ENCODE results near the gene MAPRE3.

MAPRE3 gene

GRCh38 chr2:26950246-26950645 lies 20.2 kb upstream of the MAPRE3 start:
- DNase-seq (ENCODE audit: low read depth in 2 of 2), result no peak

GRCh38 chr2:26951236-26951635 lies 19.2 kb upstream of the MAPRE3 start:
- DNase-seq (ENCODE audit: low read depth in 2 of 2), result no peak

- DNase-seq (ENCODE audit: low read depth in 2 of 2), result no peak
These were observed 18.1 kb upstream of the MAPRE3 start for GRCh38 chr2:26952374-26952773.

- no peak for DNase-seq (ENCODE audit: low read depth in 2 of 2)
These were observed 16.3 kb upstream of the MAPRE3 start for GRCh38 chr2:26954135-26954534.

- DNase-seq (ENCODE audit: low read depth in 2 of 2), result no peak
These were observed 13.4 kb upstream of the MAPRE3 start for GRCh38 chr2:26957041-26957440.

GRCh38 chr2:26957534-26957933 lies 12.9 kb upstream of the MAPRE3 start:
- DNase-seq (ENCODE audit: low read depth in 2 of 2), result no peak

- DNase-seq (ENCODE audit: low read depth in 2 of 2), result no peak
These were observed 11.1 kb upstream of the MAPRE3 start for GRCh38 chr2:26959331-26959730.

GRCh38 chr2:26964446-26965130 lies 5.8 kb upstream of the MAPRE3 start:
- DNase-seq (ENCODE audit: low read depth in 2 of 2), result no peak

GRCh38 chr2:26968001-26968400 lies 2.4 kb upstream of the MAPRE3 start:
- no peak for DNase-seq (ENCODE audit: low read depth in 2 of 2)

GRCh38 chr2:26969077-26969844 lies 1.2 kb upstream of the MAPRE3 start:
- DNase-seq (ENCODE audit: low read depth in 2 of 2), result no peak

- no peak for DNase-seq (ENCODE audit: low read depth in 2 of 2)
These were observed 641 bp downstream of the MAPRE3 start for GRCh38 chr2:26970928-26971627.

GRCh38 chr2:26971911-26972786 lies 1.7 kb downstream of the MAPRE3 start:
- DNase-seq (ENCODE audit: low read depth in 2 of 2), result no peak

- DNase-seq (ENCODE audit: low read depth in 2 of 2), result no peak
These were observed 3.9 kb downstream of the MAPRE3 start for GRCh38 chr2:26974352-26974751.

GRCh38 chr2:26975102-26975501 lies 4.7 kb downstream of the MAPRE3 start:
- DNase-seq (ENCODE audit: low read depth in 2 of 2), result no peak

GRCh38 chr2:26975656-26976055 lies 5.2 kb downstream of the MAPRE3 start:
- no peak for DNase-seq (ENCODE audit: low read depth in 2 of 2)

GRCh38 chr2:26976237-26976636 lies 5.8 kb downstream of the MAPRE3 start:
- no peak for DNase-seq (ENCODE audit: low read depth in 2 of 2)

- DNase-seq (ENCODE audit: low read depth in 2 of 2), result no peak
These were observed 6.6 kb downstream of the MAPRE3 start for GRCh38 chr2:26977012-26977411.

- no peak for DNase-seq (ENCODE audit: low read depth in 2 of 2)
These were observed 7.7 kb downstream of the MAPRE3 start for GRCh38 chr2:26978061-26978596.

- DNase-seq (ENCODE audit: low read depth in 2 of 2), result no peak
These were observed 9.3 kb downstream of the MAPRE3 start for GRCh38 chr2:26979741-26980140.

GRCh38 chr2:26980971-26981370 lies 10.5 kb downstream of the MAPRE3 start:
- DNase-seq (ENCODE audit: low read depth in 2 of 2), result no peak

GRCh38 chr2:26982102-26982742 lies 11.8 kb downstream of the MAPRE3 start:
- DNase-seq (ENCODE audit: low read depth in 2 of 2), result no peak

Measured in fibroblast of skin of left quadriceps (primary cell).